Sigmoid colon (tissue), 4 donors: ENCODE results near the gene RNF135.

ENCODE experiments used
- POLR2AphosphoS5 ChIP-seq, 4 donors: sonication (generic); formaldehyde crosslinking; IDR thresholded peaks; one replicate each; pipeline ENCODE4 v1.6.1; 2017; ENCODE audit warnings: antibody characterized with exemption in 4 of 4
- TF ChIP-seq, protein P1 (sequence below), 4 experiments: fragments of 450-650 bp in 3 of 4; fragments of 200-600 bp in 1 of 4; IDR thresholded peaks; one replicate each; pipeline ENCODE4 v1.5.1; 2016 to 2019; ENCODE audit warnings: antibody characterized with exemption in 4 of 4, mild to moderate bottlenecking in 3 of 4, moderate library complexity in 2 of 4

DNA sequence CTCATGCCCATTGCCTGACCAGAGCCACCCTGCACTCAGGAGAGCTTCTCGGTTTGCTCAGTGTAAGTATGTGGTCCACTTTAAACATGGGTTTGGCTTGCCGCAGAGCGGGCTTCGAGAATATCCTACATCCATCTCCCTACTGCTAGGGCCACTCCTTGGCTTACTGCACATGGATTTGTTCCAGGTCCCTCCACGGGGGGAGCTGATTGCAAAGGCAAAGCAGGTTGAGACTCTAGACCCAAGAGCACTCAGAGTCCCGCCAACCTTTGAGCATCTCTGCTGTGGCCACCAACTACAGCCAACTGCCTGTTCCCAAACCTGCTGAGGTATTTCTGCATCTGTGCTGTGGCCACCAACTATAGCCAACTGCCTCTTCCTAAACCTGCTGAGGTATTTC is 26.4 kb downstream of the RNF135 start:
- TF ChIP-seq, protein P1, sequence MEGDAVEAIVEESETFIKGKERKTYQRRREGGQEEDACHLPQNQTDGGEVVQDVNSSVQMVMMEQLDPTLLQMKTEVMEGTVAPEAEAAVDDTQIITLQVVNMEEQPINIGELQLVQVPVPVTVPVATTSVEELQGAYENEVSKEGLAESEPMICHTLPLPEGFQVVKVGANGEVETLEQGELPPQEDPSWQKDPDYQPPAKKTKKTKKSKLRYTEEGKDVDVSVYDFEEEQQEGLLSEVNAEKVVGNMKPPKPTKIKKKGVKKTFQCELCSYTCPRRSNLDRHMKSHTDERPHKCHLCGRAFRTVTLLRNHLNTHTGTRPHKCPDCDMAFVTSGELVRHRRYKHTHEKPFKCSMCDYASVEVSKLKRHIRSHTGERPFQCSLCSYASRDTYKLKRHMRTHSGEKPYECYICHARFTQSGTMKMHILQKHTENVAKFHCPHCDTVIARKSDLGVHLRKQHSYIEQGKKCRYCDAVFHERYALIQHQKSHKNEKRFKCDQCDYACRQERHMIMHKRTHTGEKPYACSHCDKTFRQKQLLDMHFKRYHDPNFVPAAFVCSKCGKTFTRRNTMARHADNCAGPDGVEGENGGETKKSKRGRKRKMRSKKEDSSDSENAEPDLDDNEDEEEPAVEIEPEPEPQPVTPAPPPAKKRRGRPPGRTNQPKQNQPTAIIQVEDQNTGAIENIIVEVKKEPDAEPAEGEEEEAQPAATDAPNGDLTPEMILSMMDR (IDR thresholded peaks at IDR 0.05), result no peak
- no peak for TF ChIP-seq POLR2AphosphoS5 (IDR thresholded peaks at IDR 0.05)
